Measurements from ENCODE around the gene PEX11G.
A peak's percentile ranks its signal among the peaks of the same experiment; 100 is the strongest.

The PEX11G gene

DNA sequence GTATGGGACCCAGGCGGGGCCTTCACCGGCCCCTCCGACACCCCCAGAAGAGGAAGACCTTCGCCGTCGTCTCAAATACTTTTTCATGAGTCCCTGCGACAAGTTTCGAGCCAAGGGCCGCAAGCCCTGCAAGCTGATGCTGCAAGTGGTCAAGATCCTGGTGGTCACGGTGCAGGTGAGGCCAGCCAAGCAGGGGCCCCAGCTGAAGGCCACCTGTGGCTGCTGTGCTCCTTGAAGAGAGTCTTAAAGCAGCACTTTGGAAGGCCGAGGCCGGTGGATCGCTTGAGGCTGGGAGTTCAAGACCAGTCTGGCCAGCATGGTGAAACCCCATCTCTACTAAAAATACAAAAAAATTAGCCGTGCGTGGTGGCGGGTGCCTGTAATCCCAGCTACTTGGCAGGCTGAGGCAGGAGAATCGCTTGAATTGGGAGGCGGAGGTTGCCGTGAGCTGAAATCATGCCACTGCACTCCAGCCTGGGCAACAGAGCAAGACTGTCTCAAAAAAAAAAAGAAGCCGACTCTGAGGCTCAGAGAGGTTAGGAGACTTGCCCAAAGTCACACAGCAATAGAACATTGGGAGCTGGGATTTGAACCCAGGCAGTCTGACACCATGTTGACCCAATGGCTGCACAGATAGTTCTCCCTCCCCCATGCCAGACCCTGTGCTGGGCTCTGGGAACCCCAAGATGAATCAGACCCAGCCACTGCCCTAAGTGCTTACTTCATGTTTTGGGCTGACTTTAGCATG lies 36.3 kb upstream of the PEX11G start:
- TF ChIP-seq, protein P1, sequence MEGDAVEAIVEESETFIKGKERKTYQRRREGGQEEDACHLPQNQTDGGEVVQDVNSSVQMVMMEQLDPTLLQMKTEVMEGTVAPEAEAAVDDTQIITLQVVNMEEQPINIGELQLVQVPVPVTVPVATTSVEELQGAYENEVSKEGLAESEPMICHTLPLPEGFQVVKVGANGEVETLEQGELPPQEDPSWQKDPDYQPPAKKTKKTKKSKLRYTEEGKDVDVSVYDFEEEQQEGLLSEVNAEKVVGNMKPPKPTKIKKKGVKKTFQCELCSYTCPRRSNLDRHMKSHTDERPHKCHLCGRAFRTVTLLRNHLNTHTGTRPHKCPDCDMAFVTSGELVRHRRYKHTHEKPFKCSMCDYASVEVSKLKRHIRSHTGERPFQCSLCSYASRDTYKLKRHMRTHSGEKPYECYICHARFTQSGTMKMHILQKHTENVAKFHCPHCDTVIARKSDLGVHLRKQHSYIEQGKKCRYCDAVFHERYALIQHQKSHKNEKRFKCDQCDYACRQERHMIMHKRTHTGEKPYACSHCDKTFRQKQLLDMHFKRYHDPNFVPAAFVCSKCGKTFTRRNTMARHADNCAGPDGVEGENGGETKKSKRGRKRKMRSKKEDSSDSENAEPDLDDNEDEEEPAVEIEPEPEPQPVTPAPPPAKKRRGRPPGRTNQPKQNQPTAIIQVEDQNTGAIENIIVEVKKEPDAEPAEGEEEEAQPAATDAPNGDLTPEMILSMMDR (conservative IDR thresholded peaks at IDR 0.05) = no peak
- no peak overlapping the region for H3K27ac ChIP-seq

DNA sequence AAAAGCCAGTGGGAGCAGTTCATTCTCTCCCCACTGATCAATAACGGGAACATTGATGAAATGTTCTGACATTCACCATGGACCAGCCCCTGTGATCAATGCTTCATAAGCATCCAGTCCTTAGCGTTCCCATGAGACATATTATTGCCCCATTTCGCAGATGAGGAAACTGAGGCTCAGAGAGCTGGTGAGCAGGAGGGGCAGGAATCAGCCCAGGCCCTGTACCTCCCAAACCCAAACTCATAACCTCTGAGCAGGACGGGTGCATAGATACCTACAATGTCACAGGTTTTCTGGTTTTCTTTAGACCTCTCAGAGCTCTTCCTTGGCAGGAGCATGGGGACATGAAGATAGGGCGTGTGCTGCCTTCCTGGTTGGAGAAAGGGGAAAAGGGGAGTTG lies 35.7 kb upstream of the PEX11G start:
- H3K27ac ChIP-seq = no peak overlapping the region

DNA sequence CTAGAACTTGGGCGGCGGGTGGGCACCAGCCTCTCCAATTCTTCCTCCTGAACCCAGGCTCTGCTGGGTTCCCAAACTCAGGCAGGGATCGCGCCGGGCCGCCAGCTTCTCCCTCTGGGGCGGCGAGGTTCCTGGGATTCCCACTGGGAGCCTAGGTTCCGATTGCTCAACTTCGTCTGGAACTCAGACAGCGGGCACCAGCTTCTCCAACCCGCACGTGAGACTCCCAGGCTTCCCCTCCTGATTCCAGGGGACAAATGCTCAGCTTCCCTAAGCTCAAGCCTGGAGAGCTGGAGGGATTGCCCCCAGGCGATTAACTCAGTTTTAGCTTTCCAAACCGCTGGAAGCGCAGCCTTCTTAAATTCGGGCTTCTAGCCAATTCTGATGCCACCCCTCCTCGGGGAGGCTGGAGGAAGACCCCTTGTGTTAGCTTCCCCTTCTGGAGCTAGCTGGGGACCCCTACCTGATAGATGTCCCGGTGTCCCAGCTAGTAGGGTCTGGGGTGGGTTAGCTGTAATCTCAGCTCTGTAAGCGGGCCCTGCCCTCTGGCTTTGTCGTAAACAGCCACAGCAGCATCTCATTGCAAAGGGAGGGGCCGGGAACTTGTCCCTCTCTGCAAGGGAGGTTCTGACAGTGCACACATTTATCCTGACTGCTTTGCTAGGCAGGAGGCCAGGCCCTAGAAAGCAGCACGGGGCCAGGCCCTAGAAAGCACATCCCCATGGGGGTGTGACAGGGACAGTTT lies 34.3 kb upstream of the PEX11G start:
- peak overlapping the region; percentile 42; the same call in 1 of the 2 replicates for H3K27ac ChIP-seq
- TF ChIP-seq, protein P1 (conservative IDR thresholded peaks at IDR 0.05) = no peak

More for the DNA sequence above, 35.7 kb upstream of the PEX11G start:
- TF ChIP-seq, protein P1 (conservative IDR thresholded peaks at IDR 0.05) = no peak

DNA sequence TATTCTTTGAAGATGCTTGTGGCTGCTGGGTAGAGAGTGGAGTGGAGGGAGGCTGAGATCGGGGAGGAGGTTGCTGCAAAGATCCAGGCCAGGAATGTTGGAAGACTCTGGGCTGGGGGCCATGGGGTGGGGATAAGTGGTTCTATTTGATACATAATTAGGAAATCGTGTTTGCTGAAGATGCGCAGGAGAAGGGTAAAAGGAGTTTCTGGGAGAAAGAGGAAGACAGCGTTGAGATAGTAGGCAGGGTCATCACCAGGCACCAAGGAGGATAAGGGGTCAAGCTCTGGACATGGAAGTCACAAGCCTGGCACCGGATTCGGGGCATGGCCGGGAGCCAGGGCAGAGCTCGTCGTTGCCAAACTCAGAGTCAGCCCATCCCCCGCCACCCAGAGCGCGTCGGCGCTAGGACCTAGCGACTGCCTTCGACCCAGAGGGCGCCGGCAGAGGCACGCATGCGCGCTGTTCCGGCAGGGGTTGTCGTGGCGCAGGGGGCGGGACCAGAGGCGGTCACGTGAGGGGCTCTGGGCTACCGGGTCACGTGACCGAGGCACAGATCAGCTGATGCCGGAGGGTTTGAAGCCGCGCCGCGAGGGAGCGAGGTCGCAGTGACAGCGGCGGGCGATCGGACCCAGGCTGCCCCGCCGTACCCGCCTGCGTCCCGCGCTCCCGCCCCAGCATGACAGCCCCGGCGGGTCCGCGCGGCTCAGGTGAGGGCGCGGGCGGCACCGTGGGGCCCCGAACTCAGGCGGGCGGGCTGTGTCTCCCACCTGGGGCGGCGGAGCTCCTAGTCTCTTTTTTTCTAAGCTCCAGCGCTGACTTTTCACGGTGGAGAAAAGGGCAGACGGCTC lies 33.5 kb upstream of the PEX11G start, which contains the start of gene MCOLN1:
TSS of gene MCOLN1 (plus strand) at position 553 of the 851 bp plus-strand sequence. CDS start at position 680, 127 bp downstream.
- TF ChIP-seq, protein P1 (conservative IDR thresholded peaks at IDR 0.05) = no peak
- peak within 1 kb of the TSS; percentile 60 for H3K27ac ChIP-seq

DNA sequence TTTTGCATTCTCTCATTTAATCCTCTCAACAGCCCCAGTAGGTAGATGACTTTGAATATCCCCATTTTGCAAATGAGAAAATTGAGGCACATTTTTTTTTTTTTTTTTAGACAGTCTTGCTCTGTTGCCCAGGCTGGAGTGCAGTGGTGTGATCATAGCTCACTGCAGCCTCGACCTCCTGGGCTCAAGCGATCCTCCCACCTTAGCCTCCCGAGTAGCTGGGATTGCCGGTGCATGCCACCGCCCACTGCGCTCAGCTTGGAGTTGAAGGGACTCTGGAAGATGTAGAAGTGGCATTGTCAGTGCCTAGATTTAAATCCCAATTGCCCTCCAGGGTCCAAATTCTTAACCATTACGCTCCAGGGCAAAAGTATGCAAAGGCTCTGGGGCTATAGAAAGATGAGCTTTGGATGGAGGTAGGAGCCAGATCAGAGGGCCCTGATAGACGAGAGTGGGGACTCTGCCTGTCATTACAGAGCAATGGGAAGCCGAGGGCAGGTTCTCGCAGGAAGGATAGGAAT lies 32.8 kb upstream of the PEX11G start:
- TF ChIP-seq, protein P1 (conservative IDR thresholded peaks at IDR 0.05) = no peak
- H3K27ac ChIP-seq = peak overlapping the region; percentile 60

DNA sequence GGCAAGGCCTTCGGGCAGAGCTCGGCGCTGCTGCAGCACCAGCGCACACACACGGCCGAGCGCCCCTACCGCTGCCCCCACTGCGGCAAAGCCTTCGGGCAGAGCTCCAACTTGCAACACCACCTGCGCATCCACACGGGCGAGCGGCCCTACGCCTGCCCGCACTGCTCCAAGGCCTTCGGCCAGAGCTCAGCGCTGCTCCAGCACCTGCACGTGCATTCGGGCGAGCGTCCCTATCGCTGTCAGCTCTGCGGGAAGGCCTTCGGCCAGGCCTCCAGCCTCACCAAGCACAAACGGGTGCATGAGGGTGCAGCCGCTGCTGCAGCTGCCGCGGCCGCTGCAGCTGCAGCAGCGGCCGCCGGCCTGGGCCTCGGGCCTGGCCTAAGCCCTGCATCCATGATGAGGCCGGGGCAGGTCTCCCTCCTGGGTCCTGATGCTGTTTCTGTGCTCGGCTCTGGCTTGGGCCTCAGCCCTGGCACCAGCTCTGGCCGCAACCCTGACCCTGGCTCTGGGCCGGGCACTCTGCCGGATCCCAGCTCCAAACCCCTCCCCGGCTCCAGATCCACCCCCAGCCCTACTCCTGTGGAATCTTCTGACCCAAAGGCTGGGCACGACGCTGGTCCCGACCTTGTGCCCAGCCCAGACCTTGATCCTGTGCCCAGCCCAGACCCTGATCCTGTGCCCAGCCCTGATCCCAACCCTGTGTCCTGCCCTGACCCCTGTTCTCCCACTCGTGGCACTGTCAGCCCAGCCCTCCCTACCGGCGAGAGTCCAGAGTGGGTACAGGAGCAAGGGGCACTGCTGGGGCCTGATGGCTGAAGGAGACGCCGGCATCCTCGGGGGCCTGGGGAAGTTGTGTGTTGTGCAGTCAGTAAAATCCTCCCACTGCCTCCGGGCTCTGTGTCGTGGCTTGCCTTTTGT lies 31.6 kb upstream of the PEX11G start:
- TF ChIP-seq, protein P1 (conservative IDR thresholded peaks at IDR 0.05) = no peak
- no peak overlapping the region for H3K27ac ChIP-seq
